GM19238 (cell line): Measurements from ENCODE around the gene NPY.
"Not testable (repeated sequence)": the region's sequence is repeated elsewhere in the genome, so short reads cannot be mapped to it uniquely, and the experiment has no call there.

Source experiments
- DNase-seq: peaks from one replicate; pipeline ENCODE4 v3.0.0; 2011; ENCODE audit warnings: low spot score; ENCODE audit not compliant: insufficient read length

Gene NPY

DNA sequence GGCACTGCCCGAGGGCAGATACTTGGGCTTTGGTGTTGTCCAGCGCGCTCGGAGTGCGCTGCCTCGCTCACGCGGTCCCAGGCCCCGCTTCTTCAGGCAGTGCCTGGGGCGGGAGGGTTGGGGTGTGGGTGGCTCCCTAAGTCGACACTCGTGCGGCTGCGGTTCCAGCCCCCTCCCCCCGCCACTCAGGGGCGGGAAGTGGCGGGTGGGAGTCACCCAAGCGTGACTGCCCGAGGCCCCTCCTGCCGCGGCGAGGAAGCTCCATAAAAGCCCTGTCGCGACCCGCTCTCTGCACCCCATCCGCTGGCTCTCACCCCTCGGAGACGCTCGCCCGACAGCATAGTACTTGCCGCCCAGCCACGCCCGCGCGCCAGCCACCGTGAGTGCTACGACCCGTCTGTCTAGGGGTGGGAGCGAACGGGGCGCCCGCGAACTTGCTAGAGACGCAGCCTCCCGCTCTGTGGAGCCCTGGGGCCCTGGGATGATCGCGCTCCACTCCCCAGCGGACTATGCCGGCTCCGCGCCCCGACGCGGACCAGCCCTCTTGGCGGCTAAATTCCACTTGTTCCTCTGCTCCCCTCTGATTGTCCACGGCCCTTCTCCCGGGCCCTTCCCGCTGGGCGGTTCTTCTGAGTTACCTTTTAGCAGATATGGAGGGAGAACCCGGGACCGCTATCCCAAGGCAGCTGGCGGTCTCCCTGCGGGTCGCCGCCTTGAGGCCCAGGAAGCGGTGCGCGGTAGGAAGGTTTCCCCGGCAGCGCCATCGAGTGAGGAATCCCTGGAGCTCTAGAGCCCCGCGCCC is at the start of gene NPY:
Gene NPY, plus strand, starts transcription at position 294 of the 802 bp plus-strand sequence. CDS start 1,051 bp downstream, outside the sequence.
- no peak for DNase-seq

DNA sequence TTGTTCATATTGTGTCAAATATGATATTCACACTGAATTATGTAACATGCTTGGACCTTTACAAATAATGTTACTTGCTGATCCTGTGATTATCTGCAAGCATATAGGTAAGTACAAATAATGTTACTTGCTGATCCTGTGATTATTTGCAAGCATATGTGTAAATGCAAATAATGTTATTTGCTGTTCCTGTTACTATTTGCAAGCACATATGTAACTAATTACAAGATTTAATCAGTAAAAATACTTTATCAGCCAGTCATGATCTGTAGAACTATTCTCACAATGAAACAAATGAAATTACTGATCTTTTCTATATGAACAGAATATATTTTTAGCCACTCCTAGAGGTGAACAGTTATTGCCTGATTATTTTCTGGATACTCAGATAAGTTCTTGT is 44.7 kb upstream of the NPY start:
- no peak for DNase-seq

DNA sequence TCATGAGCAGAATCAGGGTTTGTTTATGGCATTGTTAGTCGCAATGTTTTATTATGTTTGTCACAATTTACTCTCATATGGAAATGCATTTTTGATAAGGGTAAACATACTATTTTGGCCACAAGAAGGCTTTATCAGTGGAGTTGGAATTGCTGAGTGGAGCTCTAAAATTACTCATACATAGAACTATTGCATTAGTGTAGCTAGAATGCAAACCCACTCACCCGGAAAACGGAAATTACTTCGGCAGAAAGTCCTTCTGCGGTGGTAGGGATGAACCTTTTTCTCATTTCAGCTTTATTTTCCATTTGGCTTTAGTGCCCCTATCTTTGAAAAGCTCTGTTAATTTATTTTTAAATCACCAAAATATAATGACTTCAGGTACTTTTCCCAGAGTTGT is 42.8 kb upstream of the NPY start:
- no peak for DNase-seq

DNA sequence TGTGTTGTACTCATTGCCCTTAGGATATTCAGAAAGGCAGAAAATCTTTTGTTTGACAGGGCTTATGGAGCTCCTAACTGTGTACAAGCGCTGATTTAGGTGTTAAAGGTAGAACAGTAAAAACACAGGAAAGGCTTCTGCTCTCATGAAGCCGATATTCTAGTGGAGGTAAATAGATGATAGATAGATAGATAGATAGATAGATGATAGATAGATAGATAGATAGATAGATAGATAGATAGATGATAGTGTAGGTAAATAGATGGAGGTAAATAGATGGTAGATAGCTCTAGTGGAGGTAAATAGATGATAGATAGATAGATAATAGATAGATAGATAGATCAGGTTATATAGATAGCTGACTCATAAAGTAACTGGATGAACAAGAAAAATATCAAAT is 39.4 kb upstream of the NPY start:
- DNase-seq: no peak

DNA sequence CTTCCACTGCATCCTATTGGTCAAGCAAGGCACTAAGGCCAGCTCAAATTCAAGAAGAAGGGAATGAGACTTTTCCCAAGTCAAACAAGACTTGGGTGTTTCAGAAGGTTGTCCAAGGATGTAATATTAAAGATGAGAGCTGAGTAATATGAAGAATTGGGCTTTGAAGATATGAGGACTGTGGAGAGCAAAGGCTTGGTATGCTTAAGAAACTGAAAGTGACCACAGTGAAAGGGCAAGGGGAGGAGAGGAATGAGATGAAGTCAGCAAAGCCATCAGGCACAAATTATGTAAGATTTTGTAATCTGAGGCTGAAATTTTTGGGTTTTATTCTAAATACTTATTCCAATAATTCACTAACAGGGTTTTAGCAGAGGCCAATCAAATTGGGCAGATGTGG is 38.6 kb upstream of the NPY start:
- peak; percentile 14 for DNase-seq

DNA sequence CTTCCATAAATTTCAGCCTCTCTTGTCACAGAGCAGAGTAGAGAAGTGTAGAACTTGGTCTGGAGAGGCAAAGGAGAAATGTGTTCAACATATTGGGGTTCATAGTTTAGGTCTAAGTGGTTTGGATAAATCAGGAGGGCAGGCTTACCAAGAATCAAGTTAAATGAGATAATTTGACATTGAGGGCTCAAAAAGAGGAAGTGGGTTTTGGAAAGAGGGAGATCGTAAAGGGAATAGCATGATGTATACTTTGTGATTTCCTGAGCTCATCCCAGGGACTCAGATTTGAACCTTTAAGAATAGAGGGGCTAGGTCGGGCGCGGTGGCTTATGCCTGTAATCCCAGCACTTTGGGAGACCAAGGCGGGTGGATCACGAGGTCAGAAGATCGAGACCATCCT is 34.7 kb upstream of the NPY start:
- no peak for DNase-seq

DNA sequence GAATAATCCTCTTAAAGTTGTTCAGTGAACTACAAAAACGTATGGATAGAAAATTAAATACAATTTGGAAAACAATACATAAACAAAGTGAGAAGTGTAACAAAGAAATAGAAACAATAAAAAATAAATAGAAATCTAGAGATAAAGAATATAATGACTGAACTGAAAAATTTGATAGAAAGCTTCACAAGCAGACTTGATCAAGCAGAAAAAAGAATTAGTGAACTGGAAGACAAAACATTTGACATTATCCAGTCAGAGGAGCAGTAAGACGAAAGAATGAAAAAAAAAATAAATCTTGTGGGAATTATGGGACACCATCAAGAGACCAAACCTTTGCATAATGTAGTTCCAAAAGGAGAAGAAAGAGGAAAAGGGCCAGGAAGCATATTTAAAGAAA is 32.4 kb upstream of the NPY start:
- no peak for DNase-seq

DNA sequence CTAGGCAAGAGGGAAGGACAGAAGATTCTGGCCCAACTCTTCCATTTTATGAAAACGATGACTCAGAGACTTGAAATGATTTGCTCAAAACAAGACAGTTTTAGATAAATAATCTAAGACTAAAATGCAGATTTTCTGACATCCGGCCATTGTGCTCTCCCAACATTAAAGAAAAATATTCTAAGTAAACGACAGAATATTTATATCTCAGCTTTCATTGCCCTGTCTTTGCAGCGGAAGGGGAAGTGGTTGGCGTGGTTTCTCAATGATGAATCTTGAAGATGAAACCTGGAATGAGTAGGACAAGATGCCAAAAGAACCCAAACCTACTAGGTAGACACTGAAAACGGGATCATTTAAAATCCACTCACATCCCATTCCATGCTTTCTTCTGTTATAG is 28.9 kb upstream of the NPY start:
- DNase-seq: no peak

DNA sequence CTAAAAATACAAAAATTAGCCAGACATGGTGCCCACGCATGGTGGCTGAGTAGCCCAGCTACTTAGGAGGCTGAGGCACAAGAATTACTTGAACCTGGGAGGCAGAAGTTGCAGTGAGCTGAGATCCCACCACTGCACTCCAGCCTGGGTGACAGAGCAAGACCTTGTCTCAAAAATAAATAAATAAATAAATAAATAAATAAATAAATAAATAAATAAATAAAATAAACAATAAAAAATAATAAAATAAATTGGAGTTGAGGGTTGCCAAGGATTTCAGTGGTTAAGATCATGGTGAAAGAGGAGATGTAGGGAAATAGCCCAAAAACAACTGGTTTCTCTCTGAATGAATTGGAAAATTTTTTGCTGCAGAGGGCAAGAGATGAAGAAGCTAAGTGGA is 25.7 kb upstream of the NPY start:
- not testable (repeated sequence) for DNase-seq

DNA sequence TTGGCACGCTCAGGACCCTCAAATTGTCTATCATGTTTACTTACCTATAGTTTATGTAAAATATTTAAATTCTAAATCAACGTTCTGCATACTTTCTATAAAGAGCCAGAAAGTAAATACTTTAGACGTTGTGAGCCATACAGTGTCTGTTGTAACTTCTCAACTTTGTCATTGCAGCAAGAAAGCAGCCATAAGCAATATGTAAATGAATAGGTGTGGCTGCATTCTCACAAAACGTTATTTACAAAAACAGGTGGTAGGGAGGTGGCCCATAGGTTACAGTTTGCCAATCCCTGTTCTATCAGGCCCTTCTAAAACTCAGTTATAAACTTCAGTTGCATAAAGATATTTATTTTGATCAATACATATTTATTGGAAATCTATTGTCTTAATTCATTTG is 12.1 kb upstream of the NPY start:
- no peak for DNase-seq

DNA sequence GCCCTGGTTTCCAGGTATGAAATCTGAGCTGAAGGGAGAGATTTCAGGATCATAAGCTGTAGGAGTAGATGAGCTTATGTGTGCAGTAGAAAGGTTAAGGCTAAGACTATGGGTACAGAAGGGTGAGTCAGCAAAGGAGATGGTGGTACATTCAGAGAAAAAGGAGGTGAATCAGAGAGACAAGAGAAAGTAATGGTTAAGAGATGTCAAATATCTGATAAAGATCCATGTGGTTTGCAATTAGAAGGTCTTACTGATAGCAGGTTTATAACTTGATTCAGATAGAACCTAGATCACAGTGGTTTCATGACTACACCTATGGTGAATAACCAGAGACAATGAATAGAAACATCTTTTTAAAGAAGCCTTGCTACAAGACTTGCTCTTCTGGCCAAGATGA is 4.5 kb upstream of the NPY start:
- DNase-seq: no peak

DNA sequence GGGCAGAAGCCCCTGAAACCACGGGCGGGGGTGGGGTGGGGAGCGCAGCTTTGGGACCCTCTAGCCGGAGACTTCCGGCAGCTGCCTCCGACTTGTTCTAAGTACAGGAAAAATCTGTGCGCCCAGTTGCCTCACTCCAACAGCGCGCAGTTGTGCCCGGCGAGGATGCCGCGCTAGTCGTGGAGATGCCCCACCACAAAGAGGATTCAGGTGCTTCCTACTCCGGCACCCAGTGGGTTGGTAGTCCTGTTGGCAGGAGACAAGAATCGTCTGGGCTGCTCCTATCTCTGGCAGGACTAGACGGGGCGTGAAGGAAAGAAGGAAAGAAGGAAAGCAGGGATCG is 465 bp upstream of the NPY start:
- no peak for DNase-seq

DNA sequence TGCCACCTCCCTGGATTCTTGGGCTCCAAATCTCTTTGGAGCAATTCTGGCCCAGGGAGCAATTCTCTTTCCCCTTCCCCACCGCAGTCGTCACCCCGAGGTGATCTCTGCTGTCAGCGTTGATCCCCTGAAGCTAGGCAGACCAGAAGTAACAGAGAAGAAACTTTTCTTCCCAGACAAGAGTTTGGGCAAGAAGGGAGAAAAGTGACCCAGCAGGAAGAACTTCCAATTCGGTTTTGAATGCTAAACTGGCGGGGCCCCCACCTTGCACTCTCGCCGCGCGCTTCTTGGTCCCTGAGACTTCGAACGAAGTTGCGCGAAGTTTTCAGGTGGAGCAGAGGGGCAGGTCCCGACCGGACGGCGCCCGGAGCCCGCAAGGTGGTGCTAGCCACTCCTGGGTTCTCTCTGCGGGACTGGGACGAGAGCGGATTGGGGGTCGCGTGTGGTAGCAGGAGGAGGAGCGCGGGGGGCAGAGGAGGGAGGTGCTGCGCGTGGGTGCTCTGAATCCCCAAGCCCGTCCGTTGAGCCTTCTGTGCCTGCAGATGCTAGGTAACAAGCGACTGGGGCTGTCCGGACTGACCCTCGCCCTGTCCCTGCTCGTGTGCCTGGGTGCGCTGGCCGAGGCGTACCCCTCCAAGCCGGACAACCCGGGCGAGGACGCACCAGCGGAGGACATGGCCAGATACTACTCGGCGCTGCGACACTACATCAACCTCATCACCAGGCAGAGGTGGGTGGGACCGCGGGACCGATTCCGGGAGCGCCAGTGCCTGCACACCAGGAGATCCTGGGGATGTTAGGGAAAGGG is 913 bp downstream of the NPY start:
- DNase-seq: no peak

DNA sequence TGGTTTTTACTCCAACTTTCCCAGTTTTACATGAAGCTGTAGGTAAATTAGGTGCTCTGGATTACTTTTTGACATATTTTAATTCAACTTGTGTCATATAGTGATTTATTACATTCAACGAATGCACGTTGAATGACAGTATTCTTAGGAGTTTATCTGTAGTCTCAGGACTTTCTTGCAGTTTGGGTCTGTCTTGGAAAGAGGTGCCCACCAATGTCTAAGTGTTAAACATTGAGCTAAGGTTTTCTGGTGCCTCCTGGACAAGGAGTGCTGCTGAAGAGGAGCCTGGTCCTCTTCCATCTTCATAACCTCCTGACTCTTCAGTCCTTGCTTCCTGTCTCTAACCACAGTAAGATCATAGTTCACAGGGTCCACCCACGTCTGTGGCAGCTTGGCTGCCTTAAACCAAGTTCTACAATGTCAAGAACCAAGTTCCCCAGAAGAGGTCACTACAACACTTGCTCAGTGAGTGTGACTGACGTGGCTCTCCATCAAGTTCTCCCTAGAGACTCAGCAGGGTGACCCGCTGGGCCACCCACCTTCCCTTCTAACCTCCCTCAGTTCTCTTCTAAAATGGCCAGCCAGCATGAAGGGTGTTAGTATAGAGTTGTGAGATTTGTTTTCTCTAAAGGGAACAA is 6.1 kb downstream of the NPY start:
- peak; percentile 44 for DNase-seq

DNA sequence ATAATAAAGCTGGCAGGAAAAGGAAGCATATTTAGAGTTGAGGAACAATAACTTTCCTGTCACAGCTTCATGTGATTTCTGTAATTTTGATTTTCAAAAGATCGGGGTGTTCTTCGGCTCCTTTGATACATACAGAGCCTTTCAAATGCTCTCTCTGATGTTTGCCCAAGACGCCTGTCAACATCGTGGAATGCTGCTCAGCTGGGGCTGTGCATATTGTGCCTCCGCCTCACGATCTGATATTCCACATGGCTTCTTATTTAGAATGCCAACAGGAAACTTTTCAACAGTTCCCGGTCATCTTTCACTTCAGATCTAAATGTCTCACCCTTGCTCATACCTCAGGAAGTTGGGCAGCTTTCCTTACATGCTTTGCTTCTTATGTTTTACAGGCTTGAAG is 7.3 kb downstream of the NPY start:
- no peak for DNase-seq

DNA sequence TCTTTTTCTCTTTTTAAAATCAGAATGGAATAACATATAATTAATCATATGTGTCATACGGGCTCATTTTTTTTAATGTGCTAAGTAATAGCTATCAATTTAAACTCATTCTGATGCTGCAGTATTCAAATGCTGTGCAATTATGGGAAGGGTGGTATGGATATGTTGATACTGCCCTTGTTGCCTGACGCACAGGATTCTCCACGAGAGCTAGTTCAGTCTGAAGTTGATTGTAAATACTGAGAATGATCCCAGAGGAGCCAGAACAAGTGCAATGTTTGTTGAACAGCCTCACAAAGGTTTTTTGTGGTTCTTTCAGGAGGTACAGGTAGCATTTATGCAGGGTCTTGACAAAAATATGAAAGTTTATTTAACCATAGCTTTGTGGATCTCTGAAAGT is 13.4 kb downstream of the NPY start:
- DNase-seq: no peak

DNA sequence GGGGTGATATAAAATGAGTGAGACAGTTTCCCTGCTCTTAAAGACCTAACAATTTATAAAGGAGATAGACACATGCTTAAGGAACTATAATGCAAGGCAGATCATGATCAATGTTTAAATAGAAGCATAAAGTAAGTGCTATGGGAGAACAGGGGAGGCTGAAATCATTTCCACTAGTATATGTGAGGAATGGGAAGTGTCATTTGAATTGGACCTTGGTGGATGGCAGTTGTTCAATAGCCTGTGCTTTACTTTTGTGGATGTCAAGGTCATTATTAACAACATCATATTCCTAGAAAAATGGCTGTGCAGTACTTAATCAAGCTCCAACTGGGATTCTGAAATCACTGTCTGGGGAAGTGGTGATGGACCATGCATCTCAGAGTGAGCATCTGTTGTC is 14.7 kb downstream of the NPY start:
- DNase-seq: no peak

DNA sequence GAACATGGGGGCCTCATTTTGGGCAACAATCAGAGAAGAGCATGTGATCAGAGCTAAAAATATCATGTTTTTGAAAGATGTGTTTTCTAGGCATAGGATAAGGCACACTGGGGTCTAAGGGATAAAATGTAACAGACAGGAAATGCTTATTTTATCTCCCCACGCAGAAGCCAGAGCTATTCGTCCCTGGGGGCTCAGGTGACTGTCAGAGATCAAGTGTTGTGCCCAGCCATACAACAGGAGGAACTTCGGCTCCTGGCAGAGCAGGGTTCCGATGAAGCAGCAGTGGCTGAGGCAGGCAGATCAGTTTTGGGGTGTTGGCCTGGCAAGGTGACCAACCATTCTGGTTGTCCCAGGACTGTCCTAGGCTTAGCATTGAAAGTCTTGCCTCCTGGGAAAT is 15.2 kb downstream of the NPY start:
- no peak for DNase-seq

DNA sequence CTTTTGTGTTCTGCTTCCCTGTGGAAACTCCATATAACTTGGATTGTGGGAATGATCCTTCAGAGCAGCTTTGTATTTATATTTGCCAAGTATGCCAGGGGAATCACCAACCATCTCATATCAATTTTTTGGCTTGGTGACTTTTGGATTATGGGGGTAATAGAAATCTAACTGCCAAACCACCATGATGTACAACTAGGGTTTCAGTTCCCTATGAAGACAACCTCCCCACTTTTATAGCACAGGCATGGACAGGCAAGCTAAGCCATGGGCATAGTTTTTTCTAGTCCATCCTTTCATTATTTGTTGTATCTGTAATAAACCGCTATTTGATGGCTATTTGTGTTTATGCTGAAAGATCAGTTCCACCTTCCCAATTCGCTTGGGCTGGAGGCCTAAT is 17.7 kb downstream of the NPY start:
- no peak for DNase-seq

DNA sequence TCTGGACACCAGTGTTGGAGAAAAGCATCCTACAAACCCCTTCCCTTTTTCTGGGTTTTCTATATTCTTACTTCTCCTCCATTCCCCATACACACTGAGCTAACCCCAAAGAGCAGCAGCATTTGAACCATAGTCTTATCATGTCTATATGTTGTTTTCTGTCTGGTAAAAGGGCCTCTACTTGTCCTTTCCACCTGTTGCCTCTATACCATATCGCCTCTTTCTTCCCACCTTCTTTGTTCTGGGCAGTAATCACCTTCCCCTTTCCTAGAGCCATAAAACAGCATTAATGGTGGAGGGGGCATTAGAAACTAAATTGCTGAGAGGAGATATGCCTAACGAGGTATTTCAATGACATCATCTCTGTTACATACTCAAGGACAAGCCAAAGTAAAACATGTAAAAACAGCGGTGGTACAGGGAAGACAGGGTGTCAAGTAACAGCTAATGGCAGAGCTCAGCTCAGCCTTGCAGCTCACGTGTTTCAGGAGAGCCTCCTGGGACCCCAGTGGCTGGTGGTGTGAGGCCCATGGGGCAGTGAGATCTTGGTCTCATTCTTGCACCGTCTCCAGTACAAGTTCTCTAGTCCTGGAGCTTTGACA is 20.6 kb downstream of the NPY start:
- no peak for DNase-seq

DNA sequence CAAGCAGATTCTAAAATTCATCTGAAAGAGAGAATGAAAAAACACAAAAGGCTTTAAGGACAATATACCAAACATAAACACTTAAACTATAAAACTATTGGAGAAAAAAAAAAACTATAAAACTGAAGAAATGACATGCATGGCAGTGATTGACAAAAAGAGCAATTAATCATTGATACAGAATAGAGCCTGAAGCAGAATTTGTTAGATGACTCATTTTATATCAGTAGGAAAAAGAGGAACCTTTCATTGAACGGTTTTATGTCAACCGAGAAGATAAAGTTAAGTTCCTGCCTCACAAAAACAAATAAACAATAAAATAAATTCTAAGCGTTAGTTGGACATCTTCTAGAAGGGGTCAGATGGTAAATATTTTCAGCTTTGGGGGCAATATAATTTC is 23.3 kb downstream of the NPY start:
- no peak for DNase-seq

DNA sequence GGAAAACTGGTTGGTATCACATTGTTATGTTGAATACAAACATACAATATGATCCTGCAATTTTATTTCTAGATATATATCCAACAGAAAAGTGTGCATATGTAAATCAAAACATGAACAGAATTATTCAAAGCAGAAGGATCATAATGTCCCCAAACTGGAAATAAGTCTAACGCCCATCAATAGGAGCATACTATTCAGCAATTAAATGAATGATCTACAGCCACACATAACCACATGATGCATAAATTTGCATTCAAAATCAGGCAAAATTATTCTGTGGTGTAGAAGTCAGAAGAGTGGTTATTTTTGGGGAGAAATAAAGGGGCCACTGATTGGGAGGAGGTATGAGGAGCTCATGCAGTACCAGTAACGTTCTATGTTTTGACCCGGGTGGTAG is 28.6 kb downstream of the NPY start:
- DNase-seq: no peak
